Skeletal muscle tissue (tissue), 2 donors: ENCODE data around the gene CDC42EP5. TPM values are rescaled to one million over a fixed set of nuclear protein-coding genes. Genes with fewer than 3 reads are reported as not detected.

Experiments
- small RNA-seq: library from RNA; depleted of rRNA; stranded (forward); fragments of <200 nt; gene quantifications from one replicate; pipeline ENCODE3, GENCODE V24; 2014
- total RNA-seq: library from RNA; depleted of rRNA; stranded (reverse); fragments of >200 nt; gene quantifications from one replicate; pipeline ENCODE4 v1.2.3, GENCODE V29; 2014

The CDC42EP5 gene
- total RNA-seq, 1 donor from 2014 or later, result 31.8 TPM

Small RNAs within 50 kb of the gene (small RNA-seq; reads per million reads assigned to genes)
- not detected for gene AC245884.3

Other genes with a start within 250 kb of the CDC42EP5 start
- gene LILRA6, start 230.5 kb downstream of the CDC42EP5 start, total RNA-seq, result under 0.01 TPM
- gene LILRB5, start 216.0 kb downstream of the CDC42EP5 start, total RNA-seq, result 2.6 TPM
- 0.52 TPM for gene LILRB2, start 192.2 kb downstream of the CDC42EP5 start, total RNA-seq
- gene LILRA5, start 160.1 kb downstream of the CDC42EP5 start, total RNA-seq, result 2.6 TPM
- under 0.01 TPM for gene LILRA4, start 134.1 kb downstream of the CDC42EP5 start, total RNA-seq
- 8.4 TPM for gene LAIR1, start 108.4 kb downstream of the CDC42EP5 start, total RNA-seq
- gene TTYH1, start 57.8 kb downstream of the CDC42EP5 start, total RNA-seq, result 1.0 TPM
- 15.1 TPM for gene LENG8, start 24.1 kb downstream of the CDC42EP5 start, total RNA-seq
- gene LENG9, start 9.5 kb downstream of the CDC42EP5 start, total RNA-seq, result 4.2 TPM
- gene LAIR2, start 29.5 kb upstream of the CDC42EP5 start, total RNA-seq, result not detected
- 1.0 TPM for gene LILRA2, start 100.5 kb upstream of the CDC42EP5 start, total RNA-seq
- not detected for gene LILRA1, start 120.3 kb upstream of the CDC42EP5 start, total RNA-seq
- 1.0 TPM for gene LILRB1, start 157.2 kb upstream of the CDC42EP5 start, total RNA-seq
- gene LILRB4, start 189.7 kb upstream of the CDC42EP5 start, total RNA-seq, result 0.52 TPM